MM.1S (cell line): ENCODE measurements around the gene TSPEAR.
"Not testable (repeated sequence)": the region's sequence is repeated elsewhere in the genome, so short reads cannot be mapped to it uniquely, and the experiment has no call there.

Experiments
- DNase-seq: peaks from one replicate; pipeline ENCODE4 v3.0.0-alpha.2; 2015
- H2AFZ ChIP-seq: fragments of 300-600 bp; sonication (generic); 2 replicates; pipeline ENCODE4 v1.6.0; 2016; ENCODE audit warnings: antibody characterized with exemption, low read length
- H3F3A ChIP-seq: fragments of 300-600 bp; sonication (generic); 2 replicates; pipeline ENCODE4 v1.6.1; 2016; ENCODE audit warnings: mild to moderate bottlenecking, antibody characterized with exemption, low read length, moderate library complexity, mixed read lengths; ENCODE audit not compliant: insufficient read depth
- H3K27ac ChIP-seq: fragments of 300-600 bp; sonication (generic); 2 replicates; pipeline ENCODE4 v1.5.1; 2016; ENCODE audit warnings: mild to moderate bottlenecking, low read length
- H3K27me3 ChIP-seq: fragments of 300-600 bp; sonication (generic); replicated peaks from 2 replicates; pipeline ENCODE4 v1.6.0; 2016; ENCODE audit warnings: low read length; ENCODE audit not compliant: insufficient read depth
- H3K36me3 ChIP-seq: fragments of 300-600 bp; sonication (generic); replicated peaks from 2 replicates; pipeline ENCODE4 v1.6.1; 2016; ENCODE audit warnings: mild to moderate bottlenecking, low read length, mixed read lengths; ENCODE audit not compliant: insufficient read depth
- H3K4me1 ChIP-seq: fragments of 300-600 bp; sonication (generic); 2 replicates; pipeline ENCODE4 v1.6.1; 2016; ENCODE audit warnings: low read length, mixed read lengths
- H3K4me2 ChIP-seq: fragments of 300-600 bp; sonication (generic); 2 replicates; pipeline ENCODE4 v1.6.0; 2016; ENCODE audit warnings: low read depth, low read length
- H3K4me3 ChIP-seq: fragments of 300-600 bp; sonication (generic); 2 replicates; pipeline ENCODE4 v1.5.1; 2016; ENCODE audit warnings: low read length, mixed read lengths
- H3K79me2 ChIP-seq: fragments of 300-600 bp; sonication (generic); 2 replicates; pipeline ENCODE4 v1.6.1; 2016; ENCODE audit warnings: mixed run types, low read length, mixed read lengths
- H3K9ac ChIP-seq: fragments of 300-600 bp; sonication (generic); 2 replicates; pipeline ENCODE4 v1.6.1; 2016; ENCODE audit warnings: low read length, mixed read lengths
- H3K9me2 ChIP-seq: fragments of 300-600 bp; sonication (generic); replicated peaks from 2 replicates; pipeline ENCODE4 v1.6.1; 2016; ENCODE audit warnings: mild to moderate bottlenecking, low read length, mixed read lengths; ENCODE audit not compliant: insufficient read depth
- H3K9me3 ChIP-seq: fragments of 300-600 bp; sonication (generic); replicated peaks from 2 replicates; pipeline ENCODE4 v1.6.1; 2016; ENCODE audit warnings: mild to moderate bottlenecking, low read length, mixed read lengths; ENCODE audit not compliant: insufficient read depth
- H4K20me1 ChIP-seq: fragments of 300-600 bp; sonication (generic); 2 replicates; pipeline ENCODE4 v1.6.1; 2016; ENCODE audit warnings: mild to moderate bottlenecking, low read length, moderate library complexity, mixed read lengths; ENCODE audit not compliant: insufficient read depth
- EZH2 ChIP-seq: fragments of 300-600 bp; sonication (generic); optimal IDR thresholded peaks from 2 replicates; pipeline ENCODE3; 2017; ENCODE audit warnings: low read depth, mild to moderate bottlenecking, antibody characterized with exemption, low read length, mixed read lengths
- EZH2phosphoT487 ChIP-seq: fragments of 300-600 bp; sonication (generic); IDR thresholded peaks from 2 replicates; pipeline ENCODE4 v1.6.1; 2018; ENCODE audit warnings: antibody characterized with exemption, low read length
- TF ChIP-seq, protein P1 (sequence below): fragments of 300-600 bp; sonication (generic); IDR thresholded peaks from 2 replicates; pipeline ENCODE4 v1.5.1; 2016; ENCODE audit warnings: antibody characterized with exemption, low read length, mixed read lengths

The TSPEAR gene

GRCh38 chr21:44590897-44591800 lies 120.2 kb downstream of the TSPEAR start:
- not testable (repeated sequence) for H3K27ac ChIP-seq, H3F3A ChIP-seq, DNase-seq, H3K4me2 ChIP-seq, H3K9ac ChIP-seq, H3K9me3 ChIP-seq, H4K20me1 ChIP-seq, H3K36me3 ChIP-seq, H3K4me3 ChIP-seq, H2AFZ ChIP-seq, H3K4me1 ChIP-seq, H3K79me2 ChIP-seq, H3K9me2 ChIP-seq
- H3K27me3 ChIP-seq = peaks cover 87% of the 10 kb centered on the region

GRCh38 chr21:44590311-44590721 lies 121.1 kb downstream of the TSPEAR start:
- Histone ChIP-seq H3K9ac (no peak overlapping the region), H2AFZ (no peak overlapping the region), H3K4me1 (no peaks in the 10 kb centered on the region), H3K9me2 (no peaks in the 10 kb centered on the region), H3K27me3 (peaks cover 87% of the 10 kb centered on the region), H3K9me3 (no peaks in the 10 kb centered on the region), H3K4me2 (no peak overlapping the region), H3K79me2 (no peaks in the 10 kb centered on the region), H3K4me3 (no peak overlapping the region), H3K27ac (no peak overlapping the region), H4K20me1 (no peaks in the 10 kb centered on the region), H3F3A (no peaks in the 10 kb centered on the region), H3K36me3 (no peaks in the 10 kb centered on the region)
- TF ChIP-seq, protein P1, sequence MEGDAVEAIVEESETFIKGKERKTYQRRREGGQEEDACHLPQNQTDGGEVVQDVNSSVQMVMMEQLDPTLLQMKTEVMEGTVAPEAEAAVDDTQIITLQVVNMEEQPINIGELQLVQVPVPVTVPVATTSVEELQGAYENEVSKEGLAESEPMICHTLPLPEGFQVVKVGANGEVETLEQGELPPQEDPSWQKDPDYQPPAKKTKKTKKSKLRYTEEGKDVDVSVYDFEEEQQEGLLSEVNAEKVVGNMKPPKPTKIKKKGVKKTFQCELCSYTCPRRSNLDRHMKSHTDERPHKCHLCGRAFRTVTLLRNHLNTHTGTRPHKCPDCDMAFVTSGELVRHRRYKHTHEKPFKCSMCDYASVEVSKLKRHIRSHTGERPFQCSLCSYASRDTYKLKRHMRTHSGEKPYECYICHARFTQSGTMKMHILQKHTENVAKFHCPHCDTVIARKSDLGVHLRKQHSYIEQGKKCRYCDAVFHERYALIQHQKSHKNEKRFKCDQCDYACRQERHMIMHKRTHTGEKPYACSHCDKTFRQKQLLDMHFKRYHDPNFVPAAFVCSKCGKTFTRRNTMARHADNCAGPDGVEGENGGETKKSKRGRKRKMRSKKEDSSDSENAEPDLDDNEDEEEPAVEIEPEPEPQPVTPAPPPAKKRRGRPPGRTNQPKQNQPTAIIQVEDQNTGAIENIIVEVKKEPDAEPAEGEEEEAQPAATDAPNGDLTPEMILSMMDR = no peak
- TF ChIP-seq EZH2 (no peak), EZH2phosphoT487 (no peak)
- DNase-seq = no peak

DNA sequence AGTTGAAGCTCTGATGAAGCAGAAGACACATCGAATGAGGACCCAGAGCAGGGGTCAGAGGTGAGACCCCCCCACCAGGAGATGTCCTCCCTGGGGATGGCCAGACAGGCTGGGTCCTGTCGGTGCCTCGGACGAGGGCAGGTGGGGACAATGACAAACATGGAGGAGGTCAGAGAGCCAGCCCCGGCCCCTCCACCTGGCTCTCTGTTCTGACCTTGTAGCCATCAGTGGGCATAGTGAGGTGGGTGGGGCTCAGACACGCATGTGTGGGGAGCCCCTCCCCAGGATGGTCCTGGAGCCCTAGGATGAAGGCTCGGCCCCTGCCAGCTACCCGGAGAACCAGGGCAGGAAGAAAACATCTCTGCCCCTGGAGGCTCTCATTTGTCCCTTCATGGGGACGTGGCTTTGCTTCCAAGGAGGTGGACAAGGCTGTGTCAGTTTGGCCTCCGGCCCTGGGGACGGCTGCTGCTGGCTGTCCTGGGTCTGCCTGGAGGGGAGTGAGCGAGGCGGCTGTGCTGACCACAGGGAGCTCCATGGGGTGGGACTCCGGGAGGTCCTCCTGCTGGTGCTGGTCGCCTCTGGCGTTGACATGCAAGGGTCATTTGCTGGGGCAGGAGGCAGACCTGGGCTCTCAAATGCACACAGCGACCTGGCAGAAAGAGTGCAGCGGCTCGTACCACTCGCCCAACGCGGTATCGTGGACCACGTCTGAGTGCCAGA lies 121.6 kb downstream of the TSPEAR start:
- no peaks in the 10 kb centered on the region for H3K79me2 ChIP-seq
- peaks cover 88% of the 10 kb centered on the region for H3K27me3 ChIP-seq
- no peak overlapping the region for H3K4me2 ChIP-seq
- no peaks in the 10 kb centered on the region for H3K4me1 ChIP-seq
- DNase-seq = no peak
- no peak overlapping the region for H3K4me3 ChIP-seq
- H3K9me3 ChIP-seq = no peaks in the 10 kb centered on the region
- no peak overlapping the region for H3K9ac ChIP-seq
- H3K9me2 ChIP-seq = no peaks in the 10 kb centered on the region
- H3F3A ChIP-seq = no peaks in the 10 kb centered on the region
- H3K36me3 ChIP-seq = no peaks in the 10 kb centered on the region
- H3K27ac ChIP-seq = no peak overlapping the region
- H4K20me1 ChIP-seq = no peaks in the 10 kb centered on the region
- TF ChIP-seq, protein P1 = no peak
- TF ChIP-seq EZH2phosphoT487 (no peak), EZH2 (no peak)
- H2AFZ ChIP-seq = no peak overlapping the region
